ENCODE data around the gene SIRT2. TPM values are rescaled to one million over a fixed set of nuclear protein-coding genes. Genes with fewer than 3 reads are reported as not detected.

SIRT2 gene
- total and polyA plus RNA-seq, 2 of the 13 experiments (the other 11 are each of a cell fraction or from before 2014, with no cell fraction given), result 22.3 to 26.1 TPM

DNA sequence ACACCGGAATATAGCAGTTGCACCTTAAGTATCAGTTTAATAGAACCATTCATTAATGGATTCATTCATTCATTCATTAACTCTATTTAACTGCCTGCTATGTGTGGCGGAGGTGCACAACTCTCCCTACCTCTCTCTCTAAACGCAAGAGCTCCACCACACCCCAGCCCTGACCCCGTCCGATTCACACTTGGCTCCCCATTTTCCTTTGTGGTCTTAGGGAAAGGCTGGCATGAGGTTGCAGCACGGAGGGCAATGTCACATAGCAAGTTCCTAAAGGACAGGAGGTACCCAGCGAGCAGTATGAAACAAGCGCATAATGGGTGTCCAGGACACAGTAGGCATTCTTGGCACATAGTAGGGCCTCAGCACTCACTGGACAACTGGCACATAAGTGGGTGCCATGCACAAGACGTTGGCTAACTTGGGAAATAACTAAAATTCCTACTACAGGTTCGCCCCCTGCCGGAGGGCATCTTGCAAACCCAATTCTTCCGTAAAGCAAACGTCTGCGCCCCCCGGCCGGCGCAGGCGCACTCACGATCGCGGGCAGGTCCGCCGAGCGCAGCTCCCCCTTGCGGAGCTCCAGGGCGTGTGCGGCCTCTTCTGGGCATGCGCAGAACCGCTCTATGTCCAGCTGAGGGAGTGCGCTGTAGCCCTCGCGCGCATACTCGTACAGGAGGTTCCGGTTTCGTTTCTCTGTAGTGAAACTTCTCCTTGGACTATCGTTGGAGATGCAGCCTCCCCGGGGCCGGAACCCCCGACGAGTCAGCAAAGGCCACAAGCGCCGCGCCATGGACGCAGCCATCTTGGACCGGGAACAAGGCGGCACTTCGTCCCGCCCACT, 30.7 kb upstream of the SIRT2 start, which contains the start of gene SARS2 (continued):
- TF ChIP-seq, protein P1, sequence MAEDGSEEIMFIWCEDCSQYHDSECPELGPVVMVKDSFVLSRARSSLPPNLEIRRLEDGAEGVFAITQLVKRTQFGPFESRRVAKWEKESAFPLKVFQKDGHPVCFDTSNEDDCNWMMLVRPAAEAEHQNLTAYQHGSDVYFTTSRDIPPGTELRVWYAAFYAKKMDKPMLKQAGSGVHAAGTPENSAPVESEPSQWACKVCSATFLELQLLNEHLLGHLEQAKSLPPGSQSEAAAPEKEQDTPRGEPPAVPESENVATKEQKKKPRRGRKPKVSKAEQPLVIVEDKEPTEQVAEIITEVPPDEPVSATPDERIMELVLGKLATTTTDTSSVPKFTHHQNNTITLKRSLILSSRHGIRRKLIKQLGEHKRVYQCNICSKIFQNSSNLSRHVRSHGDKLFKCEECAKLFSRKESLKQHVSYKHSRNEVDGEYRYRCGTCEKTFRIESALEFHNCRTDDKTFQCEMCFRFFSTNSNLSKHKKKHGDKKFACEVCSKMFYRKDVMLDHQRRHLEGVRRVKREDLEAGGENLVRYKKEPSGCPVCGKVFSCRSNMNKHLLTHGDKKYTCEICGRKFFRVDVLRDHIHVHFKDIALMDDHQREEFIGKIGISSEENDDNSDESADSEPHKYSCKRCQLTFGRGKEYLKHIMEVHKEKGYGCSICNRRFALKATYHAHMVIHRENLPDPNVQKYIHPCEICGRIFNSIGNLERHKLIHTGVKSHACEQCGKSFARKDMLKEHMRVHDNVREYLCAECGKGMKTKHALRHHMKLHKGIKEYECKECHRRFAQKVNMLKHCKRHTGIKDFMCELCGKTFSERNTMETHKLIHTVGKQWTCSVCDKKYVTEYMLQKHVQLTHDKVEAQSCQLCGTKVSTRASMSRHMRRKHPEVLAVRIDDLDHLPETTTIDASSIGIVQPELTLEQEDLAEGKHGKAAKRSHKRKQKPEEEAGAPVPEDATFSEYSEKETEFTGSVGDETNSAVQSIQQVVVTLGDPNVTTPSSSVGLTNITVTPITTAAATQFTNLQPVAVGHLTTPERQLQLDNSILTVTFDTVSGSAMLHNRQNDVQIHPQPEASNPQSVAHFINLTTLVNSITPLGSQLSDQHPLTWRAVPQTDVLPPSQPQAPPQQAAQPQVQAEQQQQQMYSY (CRISPR knock-in tag; IDR thresholded peaks at IDR 0.05), result no peak
- TF ChIP-seq ZSCAN20 (CRISPR knock-in tag; IDR thresholded peaks at IDR 0.05; ENCODE audit: borderline replicate concordance) (0 out of 2 replicates have a peak, but pooled peaks have one; percentile 16), DNMT3B (CRISPR knock-in tag; conservative IDR thresholded peaks at IDR 0.05) (no peak), SNAPC2 (CRISPR knock-in tag; IDR thresholded peaks at IDR 0.05) (no peak), ZNF580 (CRISPR knock-in tag; IDR thresholded peaks at IDR 0.05; ENCODE audit: borderline replicate concordance, low read depth) (peak; percentile 60; the same call in 1 of the 2 replicates), ZFX (CRISPR knock-in tag; IDR thresholded peaks at IDR 0.05; ENCODE audit: low read depth) (peak; percentile 81), ZNF589 (CRISPR knock-in tag; conservative IDR thresholded peaks at IDR 0.05) (0 out of 2 replicates have a peak, but pooled peaks have one; percentile 31), ESRRA (CRISPR knock-in tag; IDR thresholded peaks at IDR 0.05; ENCODE audit: low read depth) (no peak), KAT7 (CRISPR knock-in tag; IDR thresholded peaks at IDR 0.05; ENCODE audit: borderline replicate concordance) (no peak), ZNF678 (CRISPR knock-in tag; IDR thresholded peaks at IDR 0.05) (no peak), NCOA1 (CRISPR knock-in tag; IDR thresholded peaks at IDR 0.05) (no peak), IRF2 (CRISPR knock-in tag; IDR thresholded peaks at IDR 0.05) (0 out of 2 replicates have a peak, but pooled peaks have one; percentile 68), SMYD3 (CRISPR knock-in tag; IDR thresholded peaks at IDR 0.05) (no peak), ZNF558 (CRISPR knock-in tag; IDR thresholded peaks at IDR 0.05; ENCODE audit: borderline replicate concordance) (no peak), FOXA3 (CRISPR knock-in tag; IDR thresholded peaks at IDR 0.05) (no peak; the same call in 1 of the 2 replicates), HMGA1 (CRISPR knock-in tag; conservative IDR thresholded peaks at IDR 0.05) (no peak), SMAD3 (CRISPR knock-in tag; IDR thresholded peaks at IDR 0.05) (peak; percentile 84), SIX1 (CRISPR knock-in tag; IDR thresholded peaks at IDR 0.05; ENCODE audit: borderline replicate concordance) (no peak), ARNT2 (CRISPR knock-in tag; IDR thresholded peaks at IDR 0.05; ENCODE audit: low read depth) (peak; percentile 41; the same call in 1 of the 2 replicates)
- TF ChIP-seq, protein P2, sequence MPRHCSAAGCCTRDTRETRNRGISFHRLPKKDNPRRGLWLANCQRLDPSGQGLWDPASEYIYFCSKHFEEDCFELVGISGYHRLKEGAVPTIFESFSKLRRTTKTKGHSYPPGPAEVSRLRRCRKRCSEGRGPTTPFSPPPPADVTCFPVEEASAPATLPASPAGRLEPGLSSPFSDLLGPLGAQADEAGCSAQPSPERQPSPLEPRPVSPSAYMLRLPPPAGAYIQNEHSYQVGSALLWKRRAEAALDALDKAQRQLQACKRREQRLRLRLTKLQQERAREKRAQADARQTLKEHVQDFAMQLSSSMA (CRISPR knock-in tag; IDR thresholded peaks at IDR 0.05), result no peak

Data from HepG2 (cell line).